GM20431 (cell line): ENCODE results near the gene LPGAT1.

ENCODE experiments used
- in situ Hi-C: fragments of 300-500 bp; cut with MseI, MboI; formaldehyde crosslinking; loops from one replicate; pipeline ENCODE4 v1.15.0; 2020; ENCODE audit warnings: low sequenced_read_pairs; ENCODE audit not compliant: unreplicated experiment

The LPGAT1 gene

GRCh38 chr1:211829343-211830054 is 1.1 kb downstream of the LPGAT1 start:
- in situ Hi-C loops, result no loop called here

- in situ Hi-C loops, result no loop called here
Observed at GRCh38 chr1:211828584-211829342, 1.8 kb downstream of the LPGAT1 start.

GRCh38 chr1:211827051-211827450 is 3.5 kb downstream of the LPGAT1 start:
- in situ Hi-C loops, result no loop called here

DNA sequence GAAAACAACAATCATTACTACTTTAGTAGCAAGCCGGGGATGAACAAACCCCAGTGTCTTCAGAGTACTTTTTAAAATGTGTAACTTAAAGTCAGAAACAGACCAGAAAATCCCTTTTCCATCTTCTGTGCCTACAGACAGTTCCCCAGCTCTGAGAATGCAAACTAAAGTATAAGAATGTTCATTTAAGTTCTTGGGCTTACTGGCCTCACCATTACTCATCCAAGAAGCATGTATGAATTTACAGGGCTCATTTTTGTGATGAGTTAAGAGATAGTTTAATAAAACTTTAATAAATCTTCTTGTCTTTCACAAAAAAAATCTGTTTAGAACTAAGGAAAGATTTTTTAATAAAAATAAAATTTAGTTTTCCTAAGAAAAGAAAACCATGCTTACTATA is 4.6 kb downstream of the LPGAT1 start:
- in situ Hi-C loops, result no loop called here

DNA sequence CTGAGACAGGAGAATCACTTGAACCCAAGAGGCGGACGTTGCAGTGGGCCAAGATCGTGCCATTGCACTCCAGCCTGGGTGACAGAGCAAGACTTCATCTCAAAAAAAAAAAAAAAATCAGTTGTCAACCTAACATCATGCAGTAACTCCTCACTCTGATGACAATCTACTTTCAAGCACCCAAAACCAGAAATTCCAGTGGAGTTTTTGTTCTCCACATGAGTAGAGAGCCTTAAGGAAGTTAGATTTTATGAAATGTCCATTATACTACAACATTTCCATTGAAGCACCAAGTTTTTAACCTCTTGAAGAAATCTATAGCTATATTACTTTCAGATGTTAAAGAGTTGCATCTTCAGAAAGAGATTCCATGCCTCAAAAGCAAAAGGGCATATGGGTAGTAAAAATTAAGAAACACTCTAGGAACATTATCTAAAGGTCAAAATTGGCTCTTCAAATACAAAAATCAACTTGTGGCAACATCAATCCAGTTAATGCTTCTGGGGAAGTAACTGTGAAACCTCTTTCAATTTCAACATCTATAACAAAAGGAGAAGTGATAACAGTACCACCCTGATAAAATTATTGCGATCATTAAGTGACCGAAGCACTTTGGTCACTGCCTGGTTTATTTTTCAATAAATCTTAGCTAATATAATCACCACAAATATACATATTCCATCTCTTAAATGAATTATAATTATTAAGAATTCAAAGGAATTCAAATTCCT is 7.7 kb downstream of the LPGAT1 start:
- in situ Hi-C loops, result no loop called here

DNA sequence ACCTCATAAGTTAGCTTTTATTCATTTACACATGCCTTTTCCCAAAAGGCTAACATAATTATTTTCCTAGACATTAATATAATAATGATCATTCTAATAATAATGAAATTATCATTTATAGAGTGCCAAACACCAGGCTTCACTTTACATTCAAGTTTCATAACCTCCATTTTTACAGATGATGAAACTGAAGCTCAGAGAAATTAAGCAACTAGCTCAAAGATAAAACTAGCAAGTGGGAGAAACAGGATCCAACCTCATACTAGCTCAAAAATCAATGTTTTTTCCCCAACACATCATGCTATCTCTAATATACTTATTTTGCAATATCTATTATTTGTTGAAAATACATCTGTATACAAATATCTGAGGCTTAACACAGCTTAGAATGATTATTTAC is 14.0 kb downstream of the LPGAT1 start:
- in situ Hi-C loops, result no loop called here

- in situ Hi-C loops, result no loop called here
Observed at GRCh38 chr1:211814313-211814712, 16.2 kb downstream of the LPGAT1 start.

DNA sequence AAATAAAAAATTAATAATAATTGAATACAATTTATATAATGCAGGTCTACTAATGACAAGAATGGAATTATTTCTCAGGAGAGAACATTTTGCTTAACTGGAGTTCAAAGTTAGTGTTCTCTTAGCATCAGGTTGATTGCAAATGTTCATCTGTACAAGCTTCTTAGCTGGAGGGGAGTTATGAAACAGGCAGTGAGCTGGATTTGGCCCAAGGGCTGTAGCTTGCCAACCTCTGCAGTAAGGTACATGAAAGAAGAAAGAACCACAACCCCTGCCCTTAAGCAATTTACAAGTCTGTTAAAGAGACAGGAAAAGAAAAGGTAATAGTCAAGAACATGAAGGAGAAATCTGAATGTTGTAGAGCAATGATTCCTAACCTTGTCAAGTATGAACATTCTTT is 17.0 kb downstream of the LPGAT1 start:
- in situ Hi-C loops, result no loop called here

GRCh38 chr1:211812584-211812983 is 18.0 kb downstream of the LPGAT1 start:
- in situ Hi-C loops, result no loop called here

DNA sequence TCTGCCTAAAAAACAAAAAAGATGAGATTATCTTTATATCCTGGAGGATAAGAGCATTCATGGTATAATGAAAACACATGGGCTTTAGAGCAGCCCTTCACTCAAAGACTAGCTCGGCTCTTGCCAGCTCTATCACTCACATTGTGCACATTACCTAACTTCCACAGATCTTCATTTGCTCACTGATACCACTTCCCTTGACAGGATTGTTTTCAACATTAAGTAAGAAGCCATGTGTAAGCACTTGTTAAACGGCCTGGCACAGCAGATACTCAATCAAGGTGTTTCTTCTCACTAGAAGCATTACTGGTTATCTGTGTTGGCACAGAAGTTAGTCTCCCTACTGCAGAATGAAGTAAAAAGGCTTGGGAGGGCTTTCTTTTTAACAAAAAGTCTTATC is 18.7 kb downstream of the LPGAT1 start:
- in situ Hi-C loops, result no loop called here

GRCh38 chr1:211811126-211811525 is 19.4 kb downstream of the LPGAT1 start:
- in situ Hi-C loops, result no loop called here

DNA sequence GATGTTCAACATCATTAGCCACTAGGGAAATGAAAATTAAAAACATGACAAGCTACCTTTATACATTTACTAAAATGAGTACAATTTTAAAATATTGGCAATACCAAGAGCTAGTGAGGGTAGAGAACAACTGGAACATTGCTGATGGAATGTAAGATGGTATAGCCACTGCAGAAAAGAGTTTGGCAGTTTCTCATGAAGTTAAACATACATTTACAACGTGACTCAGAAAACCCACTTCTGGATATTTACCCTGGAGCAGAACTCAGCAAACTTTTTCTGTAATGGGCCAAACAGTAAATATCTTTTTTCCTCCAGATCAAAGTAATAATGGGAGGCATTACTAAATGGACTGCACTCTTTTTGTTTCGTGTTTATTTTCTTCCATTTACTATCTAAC is 22.1 kb downstream of the LPGAT1 start:
- in situ Hi-C loops, result no loop called here

DNA sequence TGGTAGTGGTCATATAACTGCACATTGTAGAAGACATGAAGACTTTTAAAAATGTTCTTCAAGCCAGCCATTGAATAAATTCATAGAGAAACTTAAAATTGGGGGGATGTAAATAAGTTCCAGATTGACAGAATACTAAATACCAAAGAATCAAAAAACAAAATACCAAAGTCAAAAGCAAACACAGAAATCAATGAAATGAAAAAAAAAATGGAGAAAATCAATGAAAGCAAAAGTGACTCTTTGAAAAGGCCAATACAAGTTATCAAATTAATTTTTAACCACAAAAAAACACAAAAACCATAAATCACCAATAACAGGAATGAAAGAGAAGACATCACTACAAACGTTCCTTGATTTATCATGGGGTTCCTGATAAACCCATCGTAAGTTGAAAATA is 25.6 kb downstream of the LPGAT1 start:
- in situ Hi-C loops, result no loop called here

DNA sequence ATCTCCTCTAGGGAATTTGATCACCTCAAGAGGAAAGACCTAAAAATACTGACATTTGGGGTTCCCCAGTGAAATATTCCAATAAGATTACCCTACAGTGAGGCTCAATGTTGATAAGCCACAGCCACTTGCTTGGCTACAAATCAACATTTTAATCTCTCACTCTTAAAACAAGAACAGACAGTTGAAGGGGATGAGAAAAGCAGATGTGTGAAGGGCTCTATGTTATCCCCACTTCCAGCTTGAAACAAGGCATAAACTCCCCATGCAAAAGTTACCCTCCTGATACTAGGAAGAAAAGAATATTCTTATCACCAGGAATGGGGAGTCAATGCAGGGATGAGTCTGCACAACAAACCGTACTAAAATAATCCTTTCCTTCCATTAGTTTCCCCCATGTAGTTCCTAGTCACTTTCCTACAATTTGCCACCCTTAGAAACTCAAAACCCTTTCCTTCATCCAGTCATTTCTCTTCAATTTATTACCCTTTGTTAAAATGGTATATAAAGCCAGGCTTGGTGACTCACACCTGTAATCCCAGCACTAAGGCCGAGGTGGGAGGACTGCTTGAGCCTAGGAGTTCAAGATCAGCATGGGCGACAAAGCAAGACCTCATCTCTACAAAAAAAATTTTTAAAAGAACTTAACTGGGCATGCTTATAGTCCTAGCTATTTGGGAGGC is 29.5 kb downstream of the LPGAT1 start:
- in situ Hi-C loops, result no loop called here

DNA sequence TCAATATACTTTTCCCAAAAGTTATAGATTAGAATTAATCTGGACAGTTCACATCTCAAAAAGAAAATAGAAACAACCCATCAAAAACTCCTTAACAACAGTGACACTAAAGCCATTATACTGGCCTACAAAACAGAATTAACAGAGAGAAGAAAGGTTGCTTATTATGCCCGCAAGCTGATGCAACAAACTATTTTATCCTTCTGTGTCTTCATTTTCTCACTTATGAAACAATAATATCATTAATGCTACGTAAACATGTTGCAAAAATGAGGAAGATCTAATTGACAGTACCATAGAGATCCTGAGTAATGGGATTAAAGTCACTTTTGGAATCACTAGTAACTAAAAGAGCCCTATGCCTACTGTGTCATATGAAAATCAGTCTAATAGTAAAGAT is 32.6 kb downstream of the LPGAT1 start:
- in situ Hi-C loops, result no loop called here

- in situ Hi-C loops, result no loop called here
Observed at GRCh38 chr1:211791979-211792378, 38.6 kb downstream of the LPGAT1 start.

- in situ Hi-C loops, result no loop called here
Observed at GRCh38 chr1:211789641-211790464, 40.7 kb downstream of the LPGAT1 start.

GRCh38 chr1:211788626-211789025 is 41.9 kb downstream of the LPGAT1 start:
- in situ Hi-C loops, result no loop called here

- in situ Hi-C loops, result no loop called here
Observed at GRCh38 chr1:211783897-211784296, 46.7 kb downstream of the LPGAT1 start.

- in situ Hi-C loops, result no loop called here
Observed at GRCh38 chr1:211783266-211783665, 47.3 kb downstream of the LPGAT1 start.
